Activated CD4-positive, alpha-beta T cell treated with anti-CD3 and anti-CD28 coated beads, Interleukin-10, Interleukin-2, amounts not matched to agents 100 ng/mL and 50 ng/mL, durations not matched to agents 16 hours and 8 hours (primary cell): ENCODE results near the gene ESYT2.

Experiments used
- DNase-seq: peaks from one replicate; pipeline ENCODE4 v3.0.0-alpha.2; 2020

Gene ESYT2

DNA sequence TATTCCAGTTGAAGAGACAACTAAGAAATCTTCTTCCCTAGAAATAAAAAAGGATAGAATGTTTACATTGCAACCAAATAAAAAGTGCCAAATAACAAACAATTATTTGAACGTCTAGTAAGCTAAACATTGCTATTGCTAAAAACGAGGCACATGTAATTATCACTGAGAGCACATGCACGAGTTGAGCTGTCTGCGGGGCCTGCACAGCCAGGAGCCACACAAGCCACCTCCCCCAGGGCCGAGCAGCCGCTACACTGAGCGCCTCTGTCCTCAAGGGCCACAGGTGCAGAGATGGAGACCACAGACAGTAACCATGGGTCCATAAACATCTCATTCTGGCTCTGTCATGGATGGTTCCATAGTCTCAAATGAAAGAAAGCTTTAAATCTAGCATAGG, 141.9 kb downstream of the ESYT2 start:
- DNase-seq, result no peak

DNA sequence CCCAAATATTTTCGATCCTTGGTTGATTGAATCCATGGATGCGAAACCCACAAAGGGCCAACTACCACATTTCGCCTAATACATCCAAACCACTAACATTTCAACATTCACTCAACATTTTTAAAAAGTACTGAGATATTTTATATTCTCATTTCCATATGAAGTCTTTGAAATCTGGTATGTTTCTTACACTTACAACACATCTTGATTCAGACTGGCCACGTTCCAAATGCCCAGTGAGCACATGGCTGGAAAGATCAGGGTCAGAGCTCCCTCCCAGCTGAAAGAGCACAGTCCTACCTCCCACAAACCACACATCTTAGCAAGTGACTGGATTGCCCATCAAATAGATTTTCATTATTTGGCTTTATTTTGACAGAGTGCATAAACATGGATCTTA, 143.6 kb downstream of the ESYT2 start:
- DNase-seq, result no peak

DNA sequence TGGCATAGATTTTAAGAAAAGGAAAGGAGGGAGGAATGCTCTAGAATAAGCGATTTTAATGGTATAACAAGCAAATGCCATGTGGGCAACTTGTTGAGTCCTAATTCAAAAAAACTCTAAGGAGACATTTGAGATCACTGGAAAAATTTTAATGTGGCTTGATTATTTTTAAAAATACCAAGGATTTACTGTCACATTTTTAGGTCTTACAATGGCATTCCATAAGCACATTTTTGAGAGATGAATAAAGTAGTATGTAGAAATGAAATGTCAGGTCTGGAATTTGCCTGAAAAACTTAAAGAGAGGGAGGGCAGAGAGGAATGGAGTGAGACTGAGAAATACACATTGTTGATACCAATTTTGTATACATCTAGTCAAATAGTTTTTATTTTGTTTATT, 145.0 kb downstream of the ESYT2 start:
- DNase-seq, result no peak

DNA sequence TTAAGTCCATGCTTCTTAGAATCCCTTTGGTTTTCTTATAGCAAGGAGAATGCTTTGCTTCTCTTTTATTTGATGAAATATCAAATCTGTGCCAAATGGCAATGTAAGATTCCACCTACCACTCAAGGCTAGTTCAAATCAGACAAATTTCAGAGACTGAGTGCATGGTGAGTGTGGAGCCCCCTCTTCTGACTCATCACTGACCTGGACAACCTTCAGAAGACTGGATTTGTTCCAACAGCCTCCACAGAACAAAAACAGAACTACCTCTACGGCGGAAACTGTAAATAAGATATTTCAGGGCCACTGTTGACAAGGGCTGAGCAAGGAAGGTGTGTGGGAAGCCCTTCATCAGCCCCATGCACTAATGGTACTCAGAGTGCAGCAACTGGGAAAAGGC, 145.8 kb downstream of the ESYT2 start:
- DNase-seq, result no peak

DNA sequence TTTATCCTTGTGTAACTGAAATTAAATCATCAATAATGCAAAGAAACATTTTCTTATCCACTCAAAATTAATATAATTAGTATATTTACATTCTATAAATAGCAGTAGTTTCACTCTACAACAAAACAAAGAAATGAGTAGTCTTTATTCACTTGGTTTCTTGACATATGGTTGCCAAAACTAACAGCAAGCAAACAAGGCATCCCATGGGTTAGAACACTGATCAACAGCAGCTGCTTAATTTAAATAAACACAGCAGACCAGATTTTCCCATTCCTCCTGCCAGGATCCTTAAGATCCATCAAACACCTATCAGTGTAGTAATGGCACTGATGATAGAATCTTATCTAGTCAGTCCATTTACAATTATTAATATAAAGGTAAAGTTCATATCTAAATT, 146.9 kb downstream of the ESYT2 start:
- DNase-seq, result no peak
